HepG2 (cell line): Measurements from ENCODE around the gene EIF4G3. TPM values are rescaled to one million over a fixed set of nuclear protein-coding genes. Genes with fewer than 3 reads are reported as not detected.

Experiments used
- ATAC-seq: fragments of 200-7000 bp; cut with Tn5 transposase; 3 replicates; pipeline ENCODE4 v1.9.1; 2020; ENCODE audit warnings: mild to moderate bottlenecking, moderate library complexity
- BruUV-seq: library from RNA; stranded (reverse); fragments of 400-500 nt; replicated peaks from 2 replicates; lab custom pipeline; 2021; lab: Mats Ljungman, UMichigan
- CTCF ChIA-PET: fragments of 300-600 bp; formaldehyde crosslinking; extraction: SDS; loops from one replicate; lab custom pipeline; 2021; ENCODE audit warnings: low total read pairs, inconsistent platforms, low intra/inter-chr PET ratio; lab: Yijun Ruan, JAX
- POLR2A ChIA-PET: fragments of 350-600 bp; sonication (Branson Sonifier 250); formaldehyde crosslinking; loops from one replicate; lab custom pipeline; 2020; ENCODE audit warnings: antibody characterized with exemption, inconsistent platforms; lab: Yijun Ruan, JAX
- DNase-seq: peaks from one replicate; pipeline ENCODE4 v3.0.0-alpha.2; 2015; ENCODE audit warnings: low spot score
- FAIRE-seq: peaks from 3 replicates; lab custom pipeline; 2011; peaks lifted over from hg19 to GRCh38; lab: Jason Lieb, UNC
- H2AFZ ChIP-seq: one replicate; pipeline ENCODE4 v1.6.1; 2011; ENCODE audit warnings: low read length, inconsistent platforms
- H3K27ac ChIP-seq: fragments of 300-600 bp; 3 replicates; pipeline ENCODE4 v1.8.0; 2011; ENCODE audit warnings: mixed run types, mild to moderate bottlenecking, mixed read lengths, low read length, inconsistent platforms; ENCODE audit not compliant: insufficient read depth; ENCODE audit errors: extremely low read length
- H3K27me3 ChIP-seq, 2 experiments: fragments of 200-600 bp in 1 of 2; 2 replicates in 1 of 2; 3 replicates in 1 of 2; pipeline versions ENCODE4 v1.6.0 to v1.8.0; 2011; ENCODE audit warnings: low read length in 2 of 2, mild to moderate bottlenecking in 2 of 2, moderate library complexity in 2 of 2, inconsistent platforms in 1 of 2; ENCODE audit not compliant: insufficient read depth in 2 of 2, control insufficient read depth in 1 of 2
- H3K36me3 ChIP-seq, 2 experiments: fragments of 200-600 bp in 1 of 2; replicated peaks in 1 of 2; 2 replicates in 1 of 2; 3 replicates in 1 of 2; pipeline versions ENCODE4 v1.5.1 to v1.8.0; 2011; ENCODE audit warnings: low read length in 2 of 2, inconsistent platforms in 1 of 2; ENCODE audit not compliant: insufficient read depth in 2 of 2, control insufficient read depth in 1 of 2
- H3K4me1 ChIP-seq: 2 replicates; pipeline ENCODE4 v1.5.1; 2012; ENCODE audit warnings: low read length, inconsistent platforms; ENCODE audit not compliant: insufficient read depth
- H3K4me2 ChIP-seq: 2 replicates; pipeline ENCODE4 v1.6.0; 2011; ENCODE audit warnings: low read depth, low read length, inconsistent platforms
- H3K4me3 ChIP-seq, 3 experiments: fragments of 200-600 bp in 1 of 3; sonication (generic), shearing (Covaris generic) in 1 of 3; replicated peaks in 1 of 3; 2 replicates each; pipeline ENCODE4 v1.5.1; 2011 to 2016; ENCODE audit warnings: low read length in 3 of 3, inconsistent platforms in 2 of 3, low read depth in 2 of 3, mild to moderate bottlenecking in 2 of 3, control low read depth in 1 of 3, mixed read lengths in 1 of 3; ENCODE audit not compliant: insufficient read depth in 1 of 3
- H3K79me2 ChIP-seq: one replicate; pipeline ENCODE4 v1.6.1; 2011; ENCODE audit warnings: low read length, inconsistent platforms; ENCODE audit not compliant: insufficient read depth
- H3K9ac ChIP-seq: 2 replicates; pipeline ENCODE4 v1.6.0; 2011; ENCODE audit warnings: mild to moderate bottlenecking, low read depth, low read length, inconsistent platforms; ENCODE audit not compliant: insufficient read depth
- H3K9me3 ChIP-seq: 2 replicates; pipeline ENCODE4 v1.5.1; 2012; ENCODE audit warnings: mild to moderate bottlenecking, low read length
- H4K20me1 ChIP-seq: 2 replicates; pipeline ENCODE4 v1.6.0; 2011; ENCODE audit warnings: inconsistent platforms, mild to moderate bottlenecking, low read length, moderate library complexity; ENCODE audit not compliant: insufficient read depth
- FOSL1 ChIP-seq: sonication (generic); formaldehyde crosslinking; IDR thresholded peaks from 2 replicates; pipeline ENCODE4 v1.9.0; 2021; ENCODE audit warnings: missing genetic modification reagents, borderline replicate concordance
- GATAD1 ChIP-seq: IDR thresholded peaks from 2 replicates; pipeline ENCODE4 v1.6.1; 2016; ENCODE audit warnings: missing genetic modification reagents, missing compliant biosample characterization
- GTF2F1 ChIP-seq: fragments of 150-350 bp; IDR thresholded peaks from 2 replicates; pipeline ENCODE4 v1.6.1; 2014; ENCODE audit warnings: low read length
- GZF1 ChIP-seq: sonication (generic); formaldehyde crosslinking; IDR thresholded peaks from 2 replicates; pipeline ENCODE4 v1.5.1; 2020; ENCODE audit warnings: mild to moderate bottlenecking, missing genetic modification reagents
- MIER3 ChIP-seq: IDR thresholded peaks from 2 replicates; pipeline ENCODE4 v1.6.1; 2016; ENCODE audit warnings: missing compliant biosample characterization, borderline replicate concordance
- RNF2 ChIP-seq: fragments of 450-650 bp; conservative IDR thresholded peaks from 2 replicates; pipeline ENCODE4 v1.6.1; 2016; ENCODE audit warnings: low read depth
- ZNF234 ChIP-seq: sonication (generic); formaldehyde crosslinking; conservative IDR thresholded peaks from 2 replicates; pipeline ENCODE4 v1.5.1; 2020; ENCODE audit warnings: mild to moderate bottlenecking, missing genetic modification reagents
- ZNF335 ChIP-seq: sonication (generic); formaldehyde crosslinking; IDR thresholded peaks from 2 replicates; pipeline ENCODE4 v1.4.0; 2020; ENCODE audit warnings: missing genetic modification reagents
- ZNF441 ChIP-seq: sonication (generic); formaldehyde crosslinking; IDR thresholded peaks from 2 replicates; pipeline ENCODE4 v1.7.0; 2021; ENCODE audit warnings: missing genetic modification reagents, borderline replicate concordance
- ZNF543 ChIP-seq: sonication (generic); formaldehyde crosslinking; IDR thresholded peaks from 2 replicates; pipeline ENCODE4 v1.4.0; 2020; ENCODE audit warnings: mild to moderate bottlenecking, missing genetic modification reagents
- ZNF792 ChIP-seq: IDR thresholded peaks from 2 replicates; pipeline ENCODE4 v1.6.1; 2016
- WGBS: methylation state at CpG from one replicate; pipeline ENCODE4 v1.1.6; 2017; ENCODE audit warnings: low lambda C conversion rate; 5-methylcytosine and 5-hydroxymethylcytosine counted together
- in situ Hi-C: cut with HindIII; loops from 2 replicates; pipeline ENCODE4 v1.10.0; 2017; ENCODE audit warnings: low pct_unique_long_range_greater_than_20kb; ENCODE audit not compliant: extremely low pct_ligation_motif_present
- intact Hi-C: fragments of 100-400 bp; cut with micrococcal nuclease; formaldehyde crosslinking; loops from one replicate; pipeline ENCODE4 v1.10.0; 2022; ENCODE audit not compliant: unreplicated experiment
- polyA plus RNA-seq, 8 experiments: library from polyadenylated mRNA; depleted of rRNA in 3 of 8; stranded (reverse) in 7 of 8; unstranded in 1 of 8; fragments of >200 nt; fragmentation: Illumina TruSeq in 4 of 8; extraction: Trizol in 4 of 8; gene quantifications; 2 replicates each; pipeline versions ENCODE4 v1.2.1 to v1.2.3, GENCODE V29; 2011 to 2016; ENCODE audit warnings: low read depth in 4 of 8, missing spikeins in 1 of 8, mixed read lengths in 1 of 8; ENCODE audit not compliant: insufficient read depth in 1 of 8
- total RNA-seq, 5 experiments: library from RNA; depleted of rRNA; stranded (reverse); fragments of >200 nt; fragmentation: Illumina TruSeq; extraction: Trizol; gene quantifications; 2 replicates each; pipeline ENCODE4 v1.2.3, GENCODE V29; 2016; ENCODE audit warnings: low read depth in 1 of 5
- TF ChIP-seq, protein P1 (sequence below): sonication (generic); formaldehyde crosslinking; IDR thresholded peaks from 2 replicates; pipeline ENCODE4 v1.4.0; 2020; ENCODE audit warnings: mild to moderate bottlenecking, missing genetic modification reagents
- TF ChIP-seq, protein P2 (sequence below): sonication (generic); formaldehyde crosslinking; IDR thresholded peaks from 2 replicates; pipeline ENCODE4 v1.5.1; 2020; ENCODE audit warnings: mild to moderate bottlenecking, missing genetic modification reagents
- TF ChIP-seq, protein P3 (sequence below): IDR thresholded peaks from 2 replicates; pipeline ENCODE4 v1.6.1; 2012; ENCODE audit warnings: low read depth, low read length, improper control_type of control experiment

EIF4G3 gene
- total and polyA plus RNA-seq, 2 of the 13 experiments (the other 11 are each of a cell fraction or from before 2014, with no cell fraction given): 22.2 to 27.6 TPM

DNA sequence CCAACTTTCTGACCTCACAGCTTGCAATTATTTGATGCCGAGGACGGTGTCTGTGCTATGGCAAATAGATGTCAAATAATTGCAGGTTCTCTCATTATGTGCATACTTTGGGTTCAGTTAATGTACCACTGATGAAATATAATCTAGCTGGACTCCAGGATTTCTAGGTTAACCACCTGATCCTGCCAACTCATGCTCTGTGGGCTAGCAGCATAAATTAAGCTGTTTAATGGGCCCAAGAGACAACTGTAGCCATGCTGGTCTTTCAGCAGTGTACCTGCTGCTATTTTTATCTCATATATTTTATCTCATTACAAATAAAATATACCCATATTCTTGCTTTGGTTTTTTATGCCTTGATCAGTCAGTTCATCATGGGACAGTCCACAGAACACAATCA is 346.3 kb downstream of the EIF4G3 start (continued):
- TF ChIP-seq ZNF335 (CRISPR knock-in tag): no peak
- TF ChIP-seq, protein P1, sequence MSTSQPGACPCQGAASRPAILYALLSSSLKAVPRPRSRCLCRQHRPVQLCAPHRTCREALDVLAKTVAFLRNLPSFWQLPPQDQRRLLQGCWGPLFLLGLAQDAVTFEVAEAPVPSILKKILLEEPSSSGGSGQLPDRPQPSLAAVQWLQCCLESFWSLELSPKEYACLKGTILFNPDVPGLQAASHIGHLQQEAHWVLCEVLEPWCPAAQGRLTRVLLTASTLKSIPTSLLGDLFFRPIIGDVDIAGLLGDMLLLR (CRISPR knock-in tag): no peak

DNA sequence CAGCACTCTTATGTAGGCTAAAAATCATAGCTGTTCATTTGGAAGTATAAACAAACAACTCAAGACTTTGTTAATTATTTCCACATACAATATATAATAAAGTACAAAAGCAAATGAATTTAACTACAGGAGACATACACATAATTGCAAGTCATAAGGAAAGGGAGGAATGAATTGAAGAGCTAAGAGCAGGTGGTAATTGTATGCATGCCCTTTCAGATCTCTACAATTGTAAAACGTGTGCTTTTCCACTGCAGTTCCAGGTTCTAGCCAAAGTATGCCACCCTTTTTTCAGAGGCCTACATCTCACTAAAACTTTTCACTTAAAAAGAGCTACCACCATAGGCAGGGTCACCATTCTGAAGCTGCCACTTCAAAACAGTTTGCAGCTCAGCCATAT is 346.8 kb downstream of the EIF4G3 start:
- POLR2A ChIA-PET: no interaction called here
- DNase-seq: no peak
- intact Hi-C loops: no loop called here
- WGBS: 100% methylated on average over 1 of the region's 1 CpG
- FAIRE-seq: no peak
- Histone ChIP-seq H3K9me3 (no peaks in the 10 kb centered on the region), H3K4me2 (no peak overlapping the region), H3K79me2 (no peaks in the 10 kb centered on the region), H4K20me1 (no peaks in the 10 kb centered on the region), H3K27me3 (no peaks in the 10 kb centered on the region), H3K9ac (no peak overlapping the region), H2AFZ (no peak overlapping the region), H3K27ac (no peak overlapping the region), H3K4me1 (no peaks in the 10 kb centered on the region), H3K36me3 (peaks cover 2 to 22% of the 10 kb centered on the region in 2 experiments), H3K4me3 (no peak overlapping the region)
- BruUV-seq: no TSS peak
- no peak for ATAC-seq
- TF ChIP-seq, protein P2, sequence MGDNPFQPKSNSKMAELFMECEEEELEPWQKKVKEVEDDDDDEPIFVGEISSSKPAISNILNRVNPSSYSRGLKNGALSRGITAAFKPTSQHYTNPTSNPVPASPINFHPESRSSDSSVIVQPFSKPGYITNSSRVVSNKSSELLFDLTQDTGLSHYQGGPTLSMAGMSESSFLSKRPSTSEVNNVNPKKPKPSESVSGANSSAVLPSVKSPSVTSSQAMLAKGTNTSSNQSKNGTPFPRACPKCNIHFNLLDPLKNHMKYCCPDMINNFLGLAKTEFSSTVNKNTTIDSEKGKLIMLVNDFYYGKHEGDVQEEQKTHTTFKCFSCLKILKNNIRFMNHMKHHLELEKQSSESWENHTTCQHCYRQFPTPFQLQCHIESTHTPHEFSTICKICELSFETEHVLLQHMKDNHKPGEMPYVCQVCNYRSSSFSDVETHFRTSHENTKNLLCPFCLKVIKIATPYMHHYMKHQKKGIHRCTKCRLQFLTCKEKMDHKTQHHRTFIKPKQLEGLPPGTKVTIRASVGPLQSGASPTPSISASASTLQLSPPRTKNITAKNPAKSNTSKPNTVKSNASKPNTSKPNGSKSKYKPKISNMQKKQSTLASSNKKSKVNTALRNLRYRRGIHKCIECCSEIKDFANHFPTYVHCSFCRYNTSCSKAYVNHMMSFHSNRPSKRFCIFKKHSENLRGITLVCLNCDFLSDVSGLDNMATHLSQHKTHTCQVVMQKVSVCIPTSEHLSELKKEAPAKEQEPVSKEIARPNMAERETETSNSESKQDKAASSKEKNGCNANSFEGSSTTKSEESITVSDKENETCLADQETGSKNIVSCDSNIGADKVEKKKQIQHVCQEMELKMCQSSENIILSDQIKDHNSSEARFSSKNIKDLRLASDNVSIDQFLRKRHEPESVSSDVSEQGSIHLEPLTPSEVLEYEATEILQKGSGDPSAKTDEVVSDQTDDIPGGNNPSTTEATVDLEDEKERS (CRISPR knock-in tag): no peak
- TF ChIP-seq FOSL1 (CRISPR knock-in tag): no peak
- TF ChIP-seq RNF2: no peak
- TF ChIP-seq ZNF234 (CRISPR knock-in tag): no peak
- TF ChIP-seq MIER3 (CRISPR knock-in tag): no peak
- no peak for TF ChIP-seq GATAD1
- no peak for TF ChIP-seq ZNF441 (CRISPR knock-in tag)
- TF ChIP-seq GZF1 (CRISPR knock-in tag): no peak
- TF ChIP-seq GTF2F1: no peak
- no peak for TF ChIP-seq ZNF543 (CRISPR knock-in tag)
- TF ChIP-seq ZNF792 (CRISPR knock-in tag): no peak
- TF ChIP-seq, protein P3, sequence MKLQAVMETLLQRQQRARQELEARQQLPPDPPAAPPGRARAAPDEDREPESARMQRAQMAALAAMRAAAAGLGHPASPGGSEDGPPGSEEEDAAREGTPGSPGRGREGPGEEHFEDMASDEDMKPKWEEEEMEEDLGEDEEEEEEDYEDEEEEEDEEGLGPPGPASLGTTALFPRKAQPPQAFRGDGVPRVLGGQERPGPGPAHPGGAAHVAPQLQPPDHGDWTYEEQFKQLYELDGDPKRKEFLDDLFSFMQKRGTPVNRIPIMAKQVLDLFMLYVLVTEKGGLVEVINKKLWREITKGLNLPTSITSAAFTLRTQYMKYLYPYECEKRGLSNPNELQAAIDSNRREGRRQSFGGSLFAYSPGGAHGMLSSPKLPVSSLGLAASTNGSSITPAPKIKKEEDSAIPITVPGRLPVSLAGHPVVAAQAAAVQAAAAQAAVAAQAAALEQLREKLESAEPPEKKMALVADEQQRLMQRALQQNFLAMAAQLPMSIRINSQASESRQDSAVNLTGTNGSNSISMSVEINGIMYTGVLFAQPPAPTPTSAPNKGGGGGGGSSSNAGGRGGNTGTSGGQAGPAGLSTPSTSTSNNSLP: no peak
- CTCF ChIA-PET: no interaction called here
- in situ Hi-C loops: no loop called here
